Endothelial cell of umbilical vein (primary cell): ENCODE measurements around the gene PPM1H. TPM values are rescaled to one million over a fixed set of nuclear protein-coding genes. Genes with fewer than 3 reads are reported as not detected.

Source experiments
- BruUV-seq: library from RNA; stranded (reverse); fragments of 400-500 nt; replicated peaks from 2 replicates; lab custom pipeline; 2021; lab: Mats Ljungman, UMichigan
- CTCF ChIA-PET: fragments of 300-600, 350-600 bp; sonication (Branson Sonifier 250); formaldehyde crosslinking; loops from one replicate; lab custom pipeline; 2021; ENCODE audit warnings: antibody characterized with exemption, inconsistent platforms; lab: Charles Lee
- POLR2A ChIA-PET: fragments of 300-600, 350-600 bp; sonication (Branson Sonifier 250); formaldehyde crosslinking; loops from one replicate; lab custom pipeline; 2021; ENCODE audit warnings: antibody characterized with exemption, inconsistent platforms; lab: Charles Lee
- DNase-seq: peaks from one replicate; pipeline ENCODE4 v3.0.0-alpha.2; 2011; ENCODE audit warnings: low read depth, low spot score
- FAIRE-seq: peaks from 2 replicates; lab custom pipeline; 2011; peaks lifted over from hg19 to GRCh38; lab: Jason Lieb, UNC
- H2AFZ ChIP-seq: 2 replicates; pipeline ENCODE4 v1.6.0; 2012; ENCODE audit warnings: low read depth, low read length, control low read depth, inconsistent platforms
- H3K27ac ChIP-seq: 2 replicates; pipeline ENCODE4 v1.5.1; 2011; ENCODE audit warnings: low read depth, mild to moderate bottlenecking, control low read depth, low read length, moderate library complexity; ENCODE audit not compliant: insufficient read depth
- H3K27me3 ChIP-seq, 2 experiments: 2 replicates each; pipeline versions ENCODE4 v1.6.0 to v1.6.1; 2011; ENCODE audit warnings: low read length in 2 of 2, mixed read lengths in 1 of 2; ENCODE audit not compliant: control insufficient read depth in 2 of 2, insufficient read depth in 2 of 2
- H3K36me3 ChIP-seq, 2 experiments: 2 replicates in 1 of 2; 3 replicates in 1 of 2; pipeline ENCODE4 v1.5.1; 2011; ENCODE audit warnings: low read length in 2 of 2, mild to moderate bottlenecking in 1 of 2, moderate library complexity in 1 of 2; ENCODE audit not compliant: control insufficient read depth in 2 of 2, insufficient read depth in 2 of 2; ENCODE audit errors: extremely low read depth in 1 of 2
- H3K4me1 ChIP-seq: 3 replicates; pipeline ENCODE4 v1.5.1; 2011; ENCODE audit warnings: mild to moderate bottlenecking, low read length; ENCODE audit not compliant: control insufficient read depth, insufficient read depth; ENCODE audit errors: extremely low read depth
- H3K4me2 ChIP-seq: 2 replicates; pipeline ENCODE4 v1.6.1; 2011; ENCODE audit warnings: low read length, control low read depth, mixed read lengths; ENCODE audit not compliant: insufficient read depth
- H3K4me3 ChIP-seq, 3 experiments: fragments of 200-600 bp in 1 of 3; sonication (generic), shearing (Covaris generic) in 1 of 3; replicated peaks in 1 of 3; 2 replicates each; pipeline ENCODE4 v1.5.1; 2011 to 2016; ENCODE audit warnings: control low read depth in 3 of 3, low read length in 3 of 3, mild to moderate bottlenecking in 2 of 3, inconsistent platforms in 1 of 3, low read depth in 1 of 3, moderate library complexity in 1 of 3; ENCODE audit not compliant: insufficient read depth in 1 of 3
- H3K79me2 ChIP-seq: 2 replicates; pipeline ENCODE4 v1.6.0; 2012; ENCODE audit warnings: low read length, inconsistent platforms; ENCODE audit not compliant: control insufficient read depth, insufficient read depth
- H3K9ac ChIP-seq: replicated peaks from 2 replicates; pipeline ENCODE3; 2011; ENCODE audit warnings: low read length, control low read depth; ENCODE audit not compliant: insufficient read depth; ENCODE audit errors: extremely low read depth
- H3K9me1 ChIP-seq: replicated peaks from 3 replicates; pipeline ENCODE4 v1.6.0; 2011; ENCODE audit warnings: mild to moderate bottlenecking, low read length; ENCODE audit not compliant: control insufficient read depth, insufficient read depth; ENCODE audit errors: extremely low read depth
- H3K9me3 ChIP-seq: replicated peaks from 2 replicates; pipeline ENCODE4 v1.5.1; 2012; ENCODE audit warnings: low read length, inconsistent platforms; ENCODE audit not compliant: control insufficient read depth, insufficient read depth
- H4K20me1 ChIP-seq: replicated peaks from 2 replicates; pipeline ENCODE3; 2011; ENCODE audit warnings: mild to moderate bottlenecking, low read length; ENCODE audit not compliant: control insufficient read depth, insufficient read depth; ENCODE audit errors: extremely low read depth
- CTCF ChIP-seq, 2 donors: IDR thresholded peaks; 1 replicate in 1 of 2; 2 replicates in 1 of 2; pipeline ENCODE4 v1.5.1; 2011; ENCODE audit warnings: low read length in 2 of 2, mild to moderate bottlenecking in 2 of 2, moderate library complexity in 2 of 2, control low read depth in 1 of 2, inconsistent platforms in 1 of 2, low read depth in 1 of 2; ENCODE audit not compliant: insufficient read depth in 1 of 2; ENCODE audit errors: extremely low read depth in 1 of 2
- EZH2 ChIP-seq: IDR thresholded peaks from 2 replicates; pipeline ENCODE4 v1.6.1; 2012; ENCODE audit warnings: borderline replicate concordance, low read depth, mild to moderate bottlenecking, moderate library complexity, low read length, inconsistent platforms; ENCODE audit not compliant: severe bottlenecking
- FOS ChIP-seq: IDR thresholded peaks from 2 replicates; pipeline ENCODE4 v1.6.1; 2011; ENCODE audit warnings: mild to moderate bottlenecking, low read length, moderate library complexity, borderline replicate concordance; ENCODE audit not compliant: insufficient read depth
- GATA2 ChIP-seq: IDR thresholded peaks from 2 replicates; pipeline ENCODE4 v1.7.0; 2011; ENCODE audit warnings: low read depth, mild to moderate bottlenecking, moderate library complexity, mixed read lengths, low read length; ENCODE audit not compliant: insufficient read length, insufficient read depth
- JUN ChIP-seq: IDR thresholded peaks from 2 replicates; pipeline ENCODE4 v1.6.1; 2011; ENCODE audit warnings: borderline replicate concordance, low read depth; ENCODE audit not compliant: insufficient read length, insufficient read depth
- MAX ChIP-seq: IDR thresholded peaks from 2 replicates; pipeline ENCODE4 v1.6.1; 2011; ENCODE audit not compliant: insufficient read depth, insufficient read length
- MYC ChIP-seq: IDR thresholded peaks from one replicate; pipeline ENCODE4 v1.6.1; 2011; ENCODE audit warnings: mild to moderate bottlenecking, low read depth, low read length
- POLR2A ChIP-seq: IDR thresholded peaks from 2 replicates; pipeline ENCODE4 v1.6.1; 2012; ENCODE audit warnings: low read depth, mild to moderate bottlenecking, control low read depth, low read length
- POLR2AphosphoS5 ChIP-seq: IDR thresholded peaks from 2 replicates; pipeline ENCODE4 v1.6.1; 2012; ENCODE audit warnings: low read depth, mild to moderate bottlenecking, control low read depth, low read length, moderate library complexity; ENCODE audit not compliant: insufficient read depth
- dilution Hi-C: fragments of 300-500 bp; cut with MboI; formaldehyde crosslinking; loops from one replicate; pipeline ENCODE4 v1.15.0; 2019; ENCODE audit warnings: low sequenced_read_pairs; ENCODE audit not compliant: extremely low pct_ligation_motif_present
- intact Hi-C: fragments of 100-400 bp; cut with micrococcal nuclease; formaldehyde crosslinking; loops from one replicate; pipeline ENCODE4 v1.10.0; 2022
- polyA plus RNA-seq, 4 experiments: library from polyadenylated mRNA; depleted of rRNA in 3 of 4; stranded (reverse) in 3 of 4; unstranded in 1 of 4; fragments of >200 nt; gene quantifications; 2 replicates each; pipeline versions ENCODE4 v1.2.1 to v1.2.3, GENCODE V29; 2011 to 2012; ENCODE audit warnings: missing spikeins in 1 of 4
- total RNA-seq: library from RNA; stranded (reverse); gene quantifications from 2 replicates; pipeline ENCODE4 v1.2.3, GENCODE V29; 2021

PPM1H gene
- total and polyA plus RNA-seq, 2 donors (not counting 3 experiments of a cell fraction or from before 2014, with no cell fraction given) = 1.0 to 7.2 TPM

GRCh38 chr12:62933220-62933601 lies 1.7 kb downstream of the PPM1H start:
- dilution Hi-C loops (no loop called here), intact Hi-C loops (loop anchor here (10.0 kb wide), 1 partner anchor 498 kb away; no protein-coding TSS in a partner anchor)
- H4K20me1 ChIP-seq = no peaks in the 10 kb centered on the region
- H3K9me3 ChIP-seq = no peaks in the 10 kb centered on the region
- POLR2A ChIA-PET = no interaction called here
- FAIRE-seq (no peak), DNase-seq (no peak)
- no peaks in the 10 kb centered on the region for H3K9me1 ChIP-seq
- H3K4me1 ChIP-seq = peaks cover 8% of the 10 kb centered on the region
- no peak for TF ChIP-seq POLR2A
- no peak for TF ChIP-seq GATA2
- TF ChIP-seq MAX = no peak
- no peak for TF ChIP-seq FOS
- TF ChIP-seq POLR2AphosphoS5 = no peak
- TF ChIP-seq JUN = no peak
- TF ChIP-seq CTCF (IDR thresholded peaks at IDR 0.05; ENCODE audit: extremely low read depth in 1 of 2, insufficient read depth in 1 of 2, low read depth in 1 of 2, low read length in 2 of 2) = no peak
- no peak for TF ChIP-seq EZH2
- TF ChIP-seq MYC = no peak
- peak overlapping the region in 1 of 3 experiments; percentile 29 for H3K4me3 ChIP-seq
- H3K36me3 ChIP-seq = no peaks in the 10 kb centered on the region
- no peaks in the 10 kb centered on the region for H3K79me2 ChIP-seq
- no TSS peak for BruUV-seq
- H3K4me2 ChIP-seq = peak overlapping the region; percentile 82
- no peak overlapping the region for H2AFZ ChIP-seq
- CTCF ChIA-PET = interaction anchor here (0.6 to 1.8 kb wide), 3 partner anchors 13 to 120 kb away, joined by 3 to 6 read pairs (median 5); no protein-coding TSS in a partner anchor
- H3K27me3 ChIP-seq = peaks cover 20 to 32% of the 10 kb centered on the region in 2 experiments
- no peak overlapping the region for H3K9ac ChIP-seq
- no peak overlapping the region for H3K27ac ChIP-seq
